Thyroid gland (tissue), 4 donors: Measurements from ENCODE around the gene B4GALNT4. TPM values are rescaled to one million over a fixed set of nuclear protein-coding genes. Genes with fewer than 3 reads are reported as not detected.

Source experiments
- DNase-seq, 2 donors: peaks; one replicate each; pipeline ENCODE4 v3.0.0-alpha.2; 2019
- H3K27ac ChIP-seq, 3 donors: fragments of 200-600 bp; sonication (generic); 1 replicate in 2 of 3; 2 replicates in 1 of 3; pipeline ENCODE4 v1.5.1; 2016 to 2019; ENCODE audit warnings: mild to moderate bottlenecking in 1 of 3, moderate library complexity in 1 of 3
- H3K27me3 ChIP-seq: fragments of 200-600 bp; sonication (generic); one replicate; pipeline ENCODE4 v1.5.1; 2019
- H3K36me3 ChIP-seq, 2 donors: fragments of 200-600 bp; sonication (generic); one replicate each; pipeline ENCODE4 v1.5.1; 2016 to 2019
- H3K4me1 ChIP-seq, 2 donors: fragments of 200-600 bp; sonication (generic); one replicate each; pipeline ENCODE4 v1.5.1; 2017 to 2019
- H3K4me3 ChIP-seq, 3 donors: fragments of 200-600 bp; sonication (generic); replicated peaks in 1 of 3; 1 replicate in 2 of 3; 2 replicates in 1 of 3; pipeline ENCODE4 v1.5.1; 2016; ENCODE audit warnings: mild to moderate bottlenecking in 1 of 3
- H3K9me3 ChIP-seq: fragments of 200-600 bp; sonication (generic); one replicate; pipeline ENCODE4 v1.5.1; 2017
- POLR2A ChIP-seq, 2 donors: fragments of 450-650 bp; IDR thresholded peaks; one replicate each; pipeline ENCODE4 v1.6.1; 2017; ENCODE audit warnings: antibody characterized with exemption in 2 of 2, mild to moderate bottlenecking in 2 of 2, moderate library complexity in 1 of 2
- WGBS, 2 donors: methylation state at CpG; one replicate each; pipeline ENCODE4 v1.1.5; 2017; 5-methylcytosine and 5-hydroxymethylcytosine counted together
- intact Hi-C: fragments of 100-400 bp; cut with DNase I; formaldehyde crosslinking; loops from one replicate; pipeline ENCODE4 v1.15.1; 2023
- total RNA-seq, 4 donors: library from RNA; depleted of rRNA; stranded (reverse); fragments of >200 nt; gene quantifications; one replicate each; pipeline ENCODE4 v1.2.3, GENCODE V29; 2016
- TF ChIP-seq, protein P1 (sequence below), 6 experiments: fragments of 200-600 bp in 3 of 6; fragments of 450-650 bp in 3 of 6; sonication (generic) in 3 of 6; IDR thresholded peaks; one replicate each; pipeline ENCODE4 v1.5.1; 2016 to 2019; ENCODE audit warnings: antibody characterized with exemption in 6 of 6, mild to moderate bottlenecking in 2 of 6, inconsistent platforms in 1 of 6, moderate library complexity in 1 of 6

Gene B4GALNT4
- total RNA-seq, 4 donors from 2014 or later = 0.98 to 1.2 TPM; not detected in 2

DNA sequence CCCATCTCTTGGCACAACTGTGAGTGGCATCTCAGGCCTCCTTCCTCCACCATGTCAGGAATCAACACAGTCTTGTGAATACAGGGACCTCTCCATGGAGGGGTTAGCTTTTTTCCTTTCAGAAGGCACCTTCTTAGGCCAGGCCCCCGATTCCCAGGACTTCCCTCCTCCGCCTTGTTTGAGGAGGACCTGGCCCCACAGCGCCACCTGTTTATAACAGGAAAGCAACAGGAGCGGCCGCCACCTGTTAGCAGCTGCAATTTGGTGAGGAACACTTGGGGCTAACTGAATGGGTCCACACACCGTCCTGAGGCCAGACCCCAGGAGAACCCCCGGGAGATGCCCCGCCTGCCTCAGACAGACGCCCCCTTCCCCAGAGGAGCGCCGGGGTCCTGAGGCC lies 20.9 kb downstream of the B4GALNT4 start:
- 77 to 89% methylated on average over 5 to 6 of the region's 11 CpGs for WGBS, 2 donors
- H3K9me3 ChIP-seq = no peaks in the 10 kb centered on the region
- no peak overlapping the region for H3K27ac ChIP-seq
- H3K4me1 ChIP-seq = peaks cover 30 to 32% of the 10 kb centered on the region in 2 donors
- intact Hi-C loops = no loop called here
- no peak for DNase-seq
- no peaks in the 10 kb centered on the region for H3K36me3 ChIP-seq
- TF ChIP-seq POLR2A (IDR thresholded peaks at IDR 0.05) = no peak
- TF ChIP-seq, protein P1, sequence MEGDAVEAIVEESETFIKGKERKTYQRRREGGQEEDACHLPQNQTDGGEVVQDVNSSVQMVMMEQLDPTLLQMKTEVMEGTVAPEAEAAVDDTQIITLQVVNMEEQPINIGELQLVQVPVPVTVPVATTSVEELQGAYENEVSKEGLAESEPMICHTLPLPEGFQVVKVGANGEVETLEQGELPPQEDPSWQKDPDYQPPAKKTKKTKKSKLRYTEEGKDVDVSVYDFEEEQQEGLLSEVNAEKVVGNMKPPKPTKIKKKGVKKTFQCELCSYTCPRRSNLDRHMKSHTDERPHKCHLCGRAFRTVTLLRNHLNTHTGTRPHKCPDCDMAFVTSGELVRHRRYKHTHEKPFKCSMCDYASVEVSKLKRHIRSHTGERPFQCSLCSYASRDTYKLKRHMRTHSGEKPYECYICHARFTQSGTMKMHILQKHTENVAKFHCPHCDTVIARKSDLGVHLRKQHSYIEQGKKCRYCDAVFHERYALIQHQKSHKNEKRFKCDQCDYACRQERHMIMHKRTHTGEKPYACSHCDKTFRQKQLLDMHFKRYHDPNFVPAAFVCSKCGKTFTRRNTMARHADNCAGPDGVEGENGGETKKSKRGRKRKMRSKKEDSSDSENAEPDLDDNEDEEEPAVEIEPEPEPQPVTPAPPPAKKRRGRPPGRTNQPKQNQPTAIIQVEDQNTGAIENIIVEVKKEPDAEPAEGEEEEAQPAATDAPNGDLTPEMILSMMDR (IDR thresholded peaks at IDR 0.05) = no peak
- no peaks in the 10 kb centered on the region for H3K27me3 ChIP-seq
- H3K4me3 ChIP-seq = no peak overlapping the region

DNA sequence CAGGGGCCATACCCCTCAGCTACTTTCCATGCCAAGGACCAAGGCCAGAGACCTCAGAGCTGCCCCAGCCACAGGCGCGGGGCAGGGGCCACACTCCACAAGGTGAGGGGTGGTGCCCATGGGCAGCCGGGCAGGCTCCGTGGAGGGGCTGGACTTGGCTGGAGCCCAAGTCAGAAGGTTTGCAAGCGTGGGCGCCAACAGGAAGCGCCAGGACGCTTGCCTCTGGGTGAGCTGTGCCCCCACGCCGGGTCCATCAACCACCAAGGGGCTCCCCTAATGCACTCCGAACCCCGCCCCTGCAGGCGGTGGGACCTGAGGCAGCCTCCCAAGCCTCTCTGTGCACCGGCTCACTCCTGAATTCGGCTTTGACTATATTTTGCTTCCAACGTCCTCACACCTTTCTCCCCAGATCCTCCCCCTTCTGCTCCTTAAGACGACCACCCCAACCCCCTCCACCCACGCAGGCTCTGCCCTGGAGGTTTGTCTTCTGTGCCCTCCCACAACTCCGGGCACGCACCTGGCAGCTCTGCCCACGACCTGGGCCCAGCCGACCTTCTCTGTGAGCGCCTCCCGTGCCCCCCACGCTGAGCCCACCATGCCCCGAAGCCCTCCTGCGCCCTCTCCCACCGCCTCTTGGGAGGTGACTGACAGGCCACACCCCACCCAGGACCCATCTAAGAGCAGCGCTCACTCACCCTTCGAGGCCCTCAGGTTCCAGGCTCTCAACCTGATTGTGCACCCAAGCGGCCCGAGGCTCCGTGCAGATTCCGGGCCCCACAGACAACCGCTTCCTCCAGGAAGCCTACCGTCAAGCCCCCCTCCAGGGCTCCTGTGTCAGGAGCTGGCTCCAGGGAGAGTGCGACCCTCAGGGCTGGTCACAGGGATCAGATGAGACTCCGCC lies 22.1 kb downstream of the B4GALNT4 start:
- WGBS, 2 donors = 70 to 76% methylated on average over 23 to 28 of the region's 38 CpGs
- Histone ChIP-seq H3K4me1 (peaks cover 34 to 35% of the 10 kb centered on the region in 2 donors), H3K36me3 (no peaks in the 10 kb centered on the region), H3K9me3 (no peaks in the 10 kb centered on the region), H3K27me3 (no peaks in the 10 kb centered on the region), H3K4me3 (no peak overlapping the region), H3K27ac (no peak overlapping the region)
- DNase-seq = peak in 1 of 2 donors; percentile 40
- intact Hi-C loops = no loop called here
- no peak for TF ChIP-seq POLR2A (IDR thresholded peaks at IDR 0.05)
- TF ChIP-seq, protein P1 (IDR thresholded peaks at IDR 0.05) = no peak

DNA sequence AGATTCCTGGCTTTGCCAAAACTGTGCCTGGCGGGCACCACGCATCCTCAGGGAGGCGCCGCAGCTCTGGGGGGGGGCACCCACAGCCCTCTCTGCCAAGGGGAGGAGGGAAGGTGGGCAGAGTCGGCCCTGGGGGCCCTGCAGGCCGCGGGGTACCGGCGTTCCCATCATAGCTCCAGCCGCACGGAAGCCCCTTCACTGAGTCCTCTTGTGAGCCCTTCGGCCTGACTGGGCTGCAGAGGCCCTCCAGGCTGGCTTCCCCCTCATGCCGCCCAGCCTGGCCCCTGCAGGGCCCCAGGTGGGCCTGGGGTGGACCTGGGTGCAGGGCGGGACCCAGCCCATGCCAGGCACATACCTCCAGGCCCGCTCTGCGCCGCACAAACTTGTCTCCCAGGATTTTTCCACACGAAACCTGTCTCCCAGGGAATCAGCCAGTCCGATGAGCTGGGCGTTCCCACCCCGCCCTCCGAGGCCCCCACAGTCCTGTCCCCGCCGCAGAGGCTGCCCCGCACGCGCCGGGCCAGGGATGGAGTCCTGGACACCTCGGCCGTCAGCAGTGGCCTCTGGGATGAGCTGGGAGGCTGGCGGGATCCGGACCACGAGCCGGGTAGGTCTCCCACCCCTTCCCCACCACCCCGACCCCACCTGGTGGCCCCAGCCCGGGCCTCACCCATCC lies 22.9 kb downstream of the B4GALNT4 start:
- Histone ChIP-seq H3K4me3 (no peak overlapping the region), H3K36me3 (no peaks in the 10 kb centered on the region), H3K27me3 (no peaks in the 10 kb centered on the region), H3K9me3 (no peaks in the 10 kb centered on the region), H3K4me1 (peaks cover 34 to 35% of the 10 kb centered on the region in 2 donors), H3K27ac (no peak overlapping the region)
- TF ChIP-seq, protein P1 (IDR thresholded peaks at IDR 0.05) = no peak
- TF ChIP-seq POLR2A (IDR thresholded peaks at IDR 0.05) = no peak
- DNase-seq = no peak
- intact Hi-C loops = no loop called here
- WGBS, 2 donors = 93% methylated on average over 16 to 22 of the region's 36 CpGs

DNA sequence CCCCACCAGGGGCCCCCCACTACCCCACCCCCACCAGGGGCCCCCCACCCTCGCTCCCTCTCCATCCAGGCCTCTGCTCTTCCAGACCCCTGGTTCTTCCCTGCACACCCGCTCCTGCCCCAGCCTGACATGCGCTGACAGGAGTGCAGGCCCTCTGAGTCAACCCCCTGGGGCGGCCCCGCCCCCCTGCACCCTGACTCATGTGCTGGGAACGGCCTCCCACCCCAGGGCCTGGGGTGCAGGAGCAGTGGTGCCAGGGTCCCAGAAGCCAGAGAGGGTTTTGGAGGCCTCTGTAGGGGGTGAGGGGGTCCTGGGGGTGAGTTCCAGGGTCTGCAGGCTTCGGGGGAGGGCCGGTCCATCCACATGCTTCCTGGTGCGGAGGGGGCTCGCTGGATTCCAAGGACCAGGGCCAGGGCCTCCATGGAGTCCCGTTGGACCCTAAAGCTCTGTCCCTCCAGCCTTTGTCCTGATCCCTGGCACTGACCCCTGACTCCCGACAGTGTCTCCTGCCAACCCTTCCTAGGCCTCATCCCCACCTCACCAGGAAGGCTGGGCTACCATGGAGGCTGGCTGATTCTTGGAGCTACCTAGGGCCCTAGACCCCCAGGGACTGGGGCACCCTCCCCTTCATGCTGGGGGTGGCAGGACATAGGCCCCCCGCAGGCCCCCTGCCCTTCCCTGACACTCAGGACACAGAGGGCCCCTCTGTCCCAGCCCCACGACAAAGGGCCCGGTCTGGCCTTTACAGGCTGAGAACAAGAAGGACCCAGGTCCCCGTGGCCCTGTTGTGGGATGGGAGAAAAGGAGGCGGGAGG lies 24.1 kb downstream of the B4GALNT4 start:
- no peaks in the 10 kb centered on the region for H3K27me3 ChIP-seq
- peaks cover 34 to 35% of the 10 kb centered on the region in 2 donors for H3K4me1 ChIP-seq
- intact Hi-C loops = no loop called here
- H3K9me3 ChIP-seq = no peaks in the 10 kb centered on the region
- TF ChIP-seq, protein P1 (IDR thresholded peaks at IDR 0.05) = no peak
- no peak for TF ChIP-seq POLR2A (IDR thresholded peaks at IDR 0.05)
- no peak for DNase-seq
- 64 to 78% methylated on average over 3 to 7 of the region's 17 CpGs for WGBS, 2 donors
- peak overlapping the region in 2 of 3 donors; percentile 29 to 56 for H3K27ac ChIP-seq
- peak overlapping the region in 2 of 3 donors; percentile 34 to 52 for H3K4me3 ChIP-seq
- no peaks in the 10 kb centered on the region for H3K36me3 ChIP-seq
